Colonic mucosa (tissue), 4 donors: ENCODE measurements around the gene SLC25A21. TPM values are rescaled to one million over a fixed set of nuclear protein-coding genes. Genes with fewer than 3 reads are reported as not detected.
A peak's percentile ranks its signal among the peaks of the same experiment; 100 is the strongest.

Experiments used
- DNase-seq: peaks from one replicate; pipeline ENCODE4 v3.0.0-alpha.2; 2020
- H3K27ac ChIP-seq: fragments of 200-600 bp; one replicate; pipeline ENCODE4 v1.8.0; 2021
- H3K27me3 ChIP-seq: fragments of 200-600 bp; one replicate; pipeline ENCODE4 v1.8.0; 2021
- H3K36me3 ChIP-seq: fragments of 200-600 bp; one replicate; pipeline ENCODE4 v1.8.0; 2021
- H3K4me1 ChIP-seq: fragments of 200-600 bp; one replicate; pipeline ENCODE4 v1.8.0; 2021; ENCODE audit warnings: mild to moderate bottlenecking
- H3K4me3 ChIP-seq: fragments of 200-600 bp; one replicate; pipeline ENCODE4 v1.8.0; 2021
- H3K9ac ChIP-seq, 2 donors: one replicate each; pipeline ENCODE4 v1.7.0; 2013; ENCODE audit warnings: control low read depth in 2 of 2, low read depth in 2 of 2, low read length in 2 of 2
- H3K9me3 ChIP-seq: fragments of 200-600 bp; one replicate; pipeline ENCODE4 v1.8.0; 2021
- CTCF ChIP-seq: fragments of 200-600 bp; IDR thresholded peaks from one replicate; pipeline ENCODE4 v1.8.0; 2022; ENCODE audit warnings: antibody characterized with exemption, mild to moderate bottlenecking
- intact Hi-C: fragments of 100-400 bp; cut with DNase I; formaldehyde crosslinking; loops from one replicate; pipeline ENCODE4 v1.14.1; 2022
- total RNA-seq, 2 donors: library from RNA; stranded (reverse); fragmentation: NEBNext Ultra II Directional in 1 of 2; extraction: Animal tissue kit (Norgen Biotek cat#: 25700) in 1 of 2; gene quantifications; one replicate each; pipeline ENCODE4 v1.2.1, GENCODE V29; 2021
- donor health status: healthy.
- donor health status: DM: no; HTN: no; CAD: no.
- donor health status: DM: no; HTN: no; CAD: no.

The SLC25A21 gene
- total RNA-seq, 2 donors from 2014 or later = 0.77 to 0.82 TPM

GRCh38 chr14:36859119-36859518 is 313.3 kb downstream of the SLC25A21 start:
- intact Hi-C loops = no loop called here
- no peak overlapping the region for H3K9ac ChIP-seq
- no peaks in the 10 kb centered on the region for H3K9me3 ChIP-seq
- no peaks in the 10 kb centered on the region for H3K36me3 ChIP-seq
- no peak for DNase-seq
- H3K27ac ChIP-seq = no peak overlapping the region
- H3K4me1 ChIP-seq = no peaks in the 10 kb centered on the region
- no peaks in the 10 kb centered on the region for H3K27me3 ChIP-seq
- H3K4me3 ChIP-seq = no peak overlapping the region
- no peak for TF ChIP-seq CTCF

- Histone ChIP-seq H3K27ac (no peak overlapping the region), H3K36me3 (no peaks in the 10 kb centered on the region), H3K4me3 (no peak overlapping the region), H3K9me3 (no peaks in the 10 kb centered on the region), H3K4me1 (no peaks in the 10 kb centered on the region), H3K27me3 (no peaks in the 10 kb centered on the region), H3K9ac (no peak overlapping the region)
- DNase-seq = no peak
- intact Hi-C loops = no loop called here
- no peak for TF ChIP-seq CTCF
Observed at GRCh38 chr14:36857842-36858445, 314.5 kb downstream of the SLC25A21 start.

GRCh38 chr14:36857136-36857535 is 315.3 kb downstream of the SLC25A21 start:
- no peak overlapping the region for H3K4me3 ChIP-seq
- intact Hi-C loops = no loop called here
- no peaks in the 10 kb centered on the region for H3K36me3 ChIP-seq
- no peaks in the 10 kb centered on the region for H3K4me1 ChIP-seq
- no peaks in the 10 kb centered on the region for H3K9me3 ChIP-seq
- H3K27me3 ChIP-seq = no peaks in the 10 kb centered on the region
- H3K9ac ChIP-seq = no peak overlapping the region
- DNase-seq = no peak
- no peak overlapping the region for H3K27ac ChIP-seq
- no peak for TF ChIP-seq CTCF

- DNase-seq = peak; percentile 71
- intact Hi-C loops = no loop called here
- H3K9me3 ChIP-seq = no peaks in the 10 kb centered on the region
- no peak overlapping the region for H3K4me3 ChIP-seq
- no peak for TF ChIP-seq CTCF
- no peak overlapping the region for H3K9ac ChIP-seq
- peak overlapping the region; percentile 62 for H3K27ac ChIP-seq
- H3K27me3 ChIP-seq = no peaks in the 10 kb centered on the region
- H3K36me3 ChIP-seq = no peaks in the 10 kb centered on the region
- H3K4me1 ChIP-seq = no peaks in the 10 kb centered on the region
Observed at GRCh38 chr14:36856095-36856878, 316.1 kb downstream of the SLC25A21 start.

GRCh38 chr14:36855396-36855795 is 317.0 kb downstream of the SLC25A21 start:
- no peak overlapping the region for H3K9ac ChIP-seq
- no peaks in the 10 kb centered on the region for H3K27me3 ChIP-seq
- H3K4me3 ChIP-seq = no peak overlapping the region
- intact Hi-C loops = no loop called here
- H3K36me3 ChIP-seq = no peaks in the 10 kb centered on the region
- peak overlapping the region; percentile 62 for H3K27ac ChIP-seq
- no peaks in the 10 kb centered on the region for H3K4me1 ChIP-seq
- DNase-seq = peak; percentile 29
- no peaks in the 10 kb centered on the region for H3K9me3 ChIP-seq
- TF ChIP-seq CTCF = no peak
